ENCODE results near the gene ATXN7. TPM values are rescaled to one million over a fixed set of nuclear protein-coding genes. Genes with fewer than 3 reads are reported as not detected.

Gene ATXN7
- total and polyA plus RNA-seq, 7 donors = 2.4 to 27.2 (median 16.2) TPM

- intact Hi-C loops (cut with DNase I) = no loop called here
- no peak for TF ChIP-seq CTCF (IDR thresholded peaks at IDR 0.05)
- no peaks in the 10 kb centered on the region for H3K36me3 ChIP-seq (ENCODE audit: insufficient read depth in 1 of 2, low read depth in 1 of 2)
- H3K27ac ChIP-seq = no peak overlapping the region
- H3K4me3 ChIP-seq = no peak overlapping the region
- H3K4me1 ChIP-seq = peaks cover 76% of the 10 kb centered on the region
- DNase-seq = no peak
- no peaks in the 10 kb centered on the region for H3K27me3 ChIP-seq (ENCODE audit: insufficient read depth in 3 of 3, low read length in 2 of 3)
- WGBS, 3 donors = 45 to 59% (median 46%) methylated on average over 11 of the region's 11 CpGs
- no peaks in the 10 kb centered on the region for H3K9me3 ChIP-seq
- ATAC-seq = no peak
These were observed 107.2 kb downstream of the ATXN7 start for GRCh38 chr3:63970631-63971475.

GRCh38 chr3:63972196-63972595 lies 108.5 kb downstream of the ATXN7 start:
- Histone ChIP-seq H3K36me3 (ENCODE audit: insufficient read depth in 1 of 2, low read depth in 1 of 2) (no peaks in the 10 kb centered on the region), H3K27ac (no peak overlapping the region), H3K4me3 (no peak overlapping the region), H3K27me3 (ENCODE audit: insufficient read depth in 3 of 3, low read length in 2 of 3) (no peaks in the 10 kb centered on the region), H3K4me1 (peaks cover 79% of the 10 kb centered on the region), H3K9me3 (no peaks in the 10 kb centered on the region)
- intact Hi-C loops (cut with DNase I) = no loop called here
- no peak for DNase-seq
- TF ChIP-seq CTCF (IDR thresholded peaks at IDR 0.05) = no peak
- ATAC-seq = no peak
- WGBS, 3 donors = 78 to 83% (median 79%) methylated on average over 2 of the region's 2 CpGs

DNA sequence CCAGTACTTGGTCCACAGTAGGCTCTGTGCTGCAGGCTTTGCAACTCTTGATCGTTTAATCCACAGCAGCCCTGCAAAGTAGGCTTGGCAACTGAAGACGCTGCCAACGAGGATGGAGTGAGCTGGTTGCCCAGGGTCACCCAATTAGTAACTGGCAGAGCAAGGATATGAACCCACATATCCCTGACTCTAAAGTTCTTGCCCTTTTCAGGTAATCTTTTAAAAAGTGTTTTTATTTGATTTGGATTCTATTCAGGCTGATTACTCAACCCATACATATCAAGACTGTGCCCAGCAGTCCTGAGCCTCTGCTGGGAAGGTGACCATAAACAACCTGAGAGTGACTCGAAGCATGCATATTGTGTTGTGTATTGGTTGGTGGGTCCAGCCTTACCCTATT lies 109.3 kb downstream of the ATXN7 start:
- 52 to 74% (median 57%) methylated on average over 4 of the region's 4 CpGs for WGBS, 3 donors
- no peaks in the 10 kb centered on the region for H3K9me3 ChIP-seq
- peaks cover 79% of the 10 kb centered on the region for H3K4me1 ChIP-seq
- H3K27me3 ChIP-seq (ENCODE audit: insufficient read depth in 3 of 3, low read length in 2 of 3) = no peaks in the 10 kb centered on the region
- no peak overlapping the region for H3K27ac ChIP-seq
- no peak for DNase-seq
- intact Hi-C loops (cut with DNase I) = no loop called here
- no peak overlapping the region for H3K4me3 ChIP-seq
- ATAC-seq = no peak
- no peak for TF ChIP-seq CTCF (IDR thresholded peaks at IDR 0.05)
- no peaks in the 10 kb centered on the region for H3K36me3 ChIP-seq (ENCODE audit: insufficient read depth in 1 of 2, low read depth in 1 of 2)

GRCh38 chr3:63973406-63973805 lies 109.7 kb downstream of the ATXN7 start:
- H3K27ac ChIP-seq = no peak overlapping the region
- intact Hi-C loops (cut with DNase I) = no loop called here
- ATAC-seq = no peak

More at GRCh38 chr3:63973406-63973805, 109.7 kb downstream of the ATXN7 start:
- no peaks in the 10 kb centered on the region for H3K9me3 ChIP-seq
- DNase-seq = no peak
- TF ChIP-seq CTCF (IDR thresholded peaks at IDR 0.05) = no peak
- H3K4me1 ChIP-seq = peaks cover 79% of the 10 kb centered on the region
- WGBS, 3 donors = 75 to 94% (median 88%) methylated on average over 8 of the region's 8 CpGs
- no peak overlapping the region for H3K4me3 ChIP-seq
- no peaks in the 10 kb centered on the region for H3K27me3 ChIP-seq (ENCODE audit: insufficient read depth in 3 of 3, low read length in 2 of 3)
- no peaks in the 10 kb centered on the region for H3K36me3 ChIP-seq (ENCODE audit: insufficient read depth in 1 of 2, low read depth in 1 of 2)

Measured in psoas muscle (tissue), 8 donors.